HG03060 (cell line): ENCODE results near the gene ZBTB48.

ENCODE experiments used
- ATAC-seq: cut with Tn5 transposase; IDR thresholded peaks from one replicate; pipeline ENCODE4 v1.9.1; 2021; ENCODE audit warnings: low read depth, moderate number of reproducible peaks; ENCODE audit not compliant: unreplicated experiment

The ZBTB48 gene

DNA sequence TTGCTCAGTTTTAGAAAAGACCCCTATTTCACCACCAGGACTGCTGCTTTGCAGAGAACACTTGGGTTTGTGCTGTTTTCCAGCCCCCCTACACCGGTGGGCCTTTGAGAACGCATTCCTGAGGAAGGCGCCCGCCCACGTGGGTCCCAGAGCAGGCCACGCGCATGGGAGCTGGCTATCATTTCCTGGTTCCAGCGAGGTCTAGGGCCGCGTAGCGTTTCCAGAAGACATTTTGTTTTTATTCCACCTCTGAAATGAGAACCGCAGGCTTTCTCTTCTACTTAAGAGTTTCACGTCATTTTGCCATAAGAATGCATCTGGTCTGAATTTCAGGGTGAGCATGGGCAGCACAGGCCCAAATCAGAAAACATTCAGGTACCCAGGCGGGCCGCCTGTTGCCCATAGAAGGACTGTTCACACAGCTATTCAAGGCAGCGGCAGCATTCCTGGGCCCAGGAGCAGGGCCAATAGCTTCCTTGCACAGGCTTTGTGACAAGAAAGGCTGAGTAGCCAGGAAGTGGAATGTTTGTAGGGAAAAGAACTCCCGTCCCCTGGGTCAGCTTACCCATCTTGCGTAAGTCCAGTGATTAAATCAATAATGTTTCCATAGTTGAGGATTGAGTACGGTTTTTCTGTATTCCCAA is 24.2 kb downstream of the ZBTB48 start:
- no peak for ATAC-seq

DNA sequence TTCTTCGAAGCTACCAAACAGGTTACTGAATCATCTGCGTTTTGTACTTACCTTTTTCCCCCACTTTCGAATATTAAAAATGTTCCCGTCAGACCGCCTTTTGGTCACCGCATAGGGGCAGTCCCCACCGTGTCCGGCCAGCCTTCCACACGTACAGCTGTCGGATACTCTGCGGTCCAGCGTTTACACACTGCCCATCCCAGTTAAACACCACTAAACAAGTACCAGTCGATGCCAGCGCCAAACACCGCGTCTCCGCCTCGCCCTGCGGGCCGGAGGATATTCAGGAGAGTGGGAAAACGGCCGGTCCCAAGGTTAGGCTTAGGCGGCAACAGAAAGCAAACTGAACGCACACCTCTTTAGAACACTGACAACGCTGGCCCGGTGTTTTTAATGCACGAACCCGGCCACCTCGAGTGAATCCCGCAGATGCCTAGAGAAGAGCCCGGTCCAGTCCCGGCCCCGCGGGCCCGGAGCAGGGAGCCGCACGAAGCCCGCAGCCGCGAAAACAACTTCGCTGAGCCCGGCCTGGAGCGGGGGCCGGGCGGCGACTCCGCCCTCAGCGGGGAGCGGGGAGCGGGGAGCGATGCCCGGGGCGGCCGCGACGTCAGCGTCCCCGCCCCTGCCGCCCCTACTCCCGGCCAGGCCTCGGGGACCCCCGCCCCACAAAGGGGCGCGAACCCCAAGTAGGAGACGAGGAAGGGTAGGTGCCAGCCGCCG is 33.0 kb downstream of the ZBTB48 start:
- ATAC-seq: peak; percentile 1

DNA sequence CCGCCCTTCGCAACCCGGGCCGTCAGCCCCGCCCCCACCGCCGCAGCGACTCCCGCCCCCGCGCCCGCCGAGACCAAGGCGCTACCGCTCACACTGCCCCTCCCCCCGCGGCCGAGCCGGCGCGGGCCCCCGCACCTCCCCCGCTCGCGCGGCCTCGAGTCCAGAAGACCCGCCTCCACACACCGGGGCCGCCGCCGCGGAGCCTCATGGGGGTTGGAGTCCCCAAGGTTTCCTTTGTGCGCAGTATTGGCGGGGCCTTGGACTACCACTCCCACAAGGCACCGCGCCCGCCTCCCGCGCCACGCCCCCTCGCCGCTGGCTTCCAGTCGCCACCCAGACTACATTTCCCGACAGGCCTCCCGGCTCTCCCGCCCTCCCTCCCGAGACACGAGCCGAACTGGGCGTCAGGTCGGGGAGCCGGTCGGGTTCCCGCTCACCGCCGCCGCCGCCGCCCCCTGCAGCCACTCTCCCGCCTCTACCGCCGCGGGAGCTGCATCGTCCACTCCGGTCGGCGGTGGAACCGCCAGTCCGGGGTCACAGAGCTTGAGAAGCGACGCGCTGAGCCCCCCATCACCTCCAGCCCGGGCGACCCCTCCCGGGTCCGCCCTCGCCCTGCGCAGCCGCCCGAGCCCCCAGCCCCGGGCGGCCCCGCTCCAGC is 33.7 kb downstream of the ZBTB48 start, which contains the start of gene PHF13:
PHF13 (plus strand) TSS at position 371 of the 658 bp plus-strand sequence. CDS start 336 bp downstream, outside the sequence.
- peak; percentile 80 for ATAC-seq

DNA sequence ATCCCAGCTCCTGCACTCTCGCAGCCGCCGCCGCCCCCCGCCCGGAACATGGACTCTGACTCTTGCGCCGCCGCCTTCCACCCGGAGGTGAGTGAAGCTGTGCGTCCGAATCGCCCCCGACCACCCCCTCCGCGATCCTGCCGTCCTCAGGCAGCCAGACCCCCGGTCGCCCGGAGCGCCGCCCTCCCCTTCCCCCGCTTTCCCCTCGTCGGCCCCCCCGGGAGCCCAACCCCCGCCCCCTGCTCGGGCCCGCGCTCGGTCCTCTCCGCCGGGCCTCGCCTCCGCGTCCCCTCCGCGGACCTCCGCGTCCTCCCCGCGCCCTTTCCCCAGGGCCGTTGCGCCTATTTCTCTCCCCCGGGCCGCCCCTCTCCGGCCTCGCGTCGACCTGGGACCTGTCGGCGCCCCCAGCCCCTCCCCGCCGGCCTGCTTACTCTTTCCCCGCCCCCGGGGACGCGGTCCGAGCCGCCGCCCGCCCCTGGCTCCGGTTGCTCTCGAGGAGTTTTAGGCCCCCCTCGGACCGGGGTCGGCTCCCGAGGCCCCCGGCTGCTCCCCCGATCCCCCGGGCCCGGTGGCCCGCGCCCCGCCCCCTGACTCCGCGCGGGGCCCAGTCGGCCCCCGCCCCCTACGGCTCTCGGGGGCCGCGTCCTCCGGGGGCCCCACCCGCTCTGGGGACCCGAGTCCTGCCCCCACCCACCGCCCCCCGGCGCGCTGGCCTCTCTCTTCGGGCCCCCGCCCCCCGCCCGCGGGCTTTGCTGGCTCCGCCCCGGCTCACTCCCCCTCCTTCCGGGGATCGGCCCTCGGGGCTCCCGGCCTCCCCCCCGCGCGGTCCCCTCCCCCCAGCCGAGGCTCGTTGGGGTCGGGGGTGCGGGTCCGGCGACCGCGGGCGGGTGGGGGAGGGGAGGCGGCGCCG is 34.5 kb downstream of the ZBTB48 start:
- ATAC-seq: no peak

DNA sequence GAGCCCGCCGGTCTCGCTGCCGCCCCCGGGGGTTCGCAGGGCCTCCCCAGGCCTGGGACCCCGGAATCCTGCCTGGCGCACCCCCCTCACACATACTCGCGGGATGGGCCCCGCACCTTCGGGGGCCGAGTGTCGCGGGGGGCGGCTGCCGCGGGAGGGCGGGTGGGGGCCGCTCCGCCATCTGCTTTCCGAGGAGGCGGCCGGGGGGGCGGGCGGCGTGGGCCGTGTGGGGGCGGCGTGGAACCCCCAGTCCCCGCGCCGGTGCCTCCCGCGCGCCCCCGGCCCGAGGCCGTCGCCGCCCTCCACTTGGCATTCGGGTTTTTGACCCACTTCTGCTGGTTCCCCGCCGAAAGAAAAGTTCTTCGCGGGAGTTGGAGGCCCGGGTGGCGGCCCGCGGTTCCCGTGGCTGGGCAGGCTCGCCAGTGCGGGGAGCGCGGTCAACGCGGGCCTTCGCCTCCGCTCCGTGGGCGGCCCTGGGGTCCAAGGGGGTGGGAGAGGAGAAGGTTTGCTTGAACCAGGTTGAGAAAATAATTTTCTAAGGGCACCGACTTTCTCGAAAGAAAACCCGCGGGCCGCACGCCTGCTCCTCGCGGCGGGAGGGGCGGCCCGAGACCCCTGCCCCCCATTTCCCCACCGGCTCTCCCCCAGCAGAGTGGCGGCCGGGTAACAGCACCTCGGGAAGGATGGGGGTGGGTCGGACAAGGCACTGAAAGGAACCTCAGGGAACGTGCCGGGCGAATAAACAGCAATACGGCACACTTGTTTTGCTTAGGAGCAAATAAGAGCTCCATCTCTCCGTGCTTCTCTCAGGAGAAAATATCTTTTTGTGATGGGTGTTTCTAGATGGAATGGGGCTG is 35.4 kb downstream of the ZBTB48 start:
- ATAC-seq: no peak

DNA sequence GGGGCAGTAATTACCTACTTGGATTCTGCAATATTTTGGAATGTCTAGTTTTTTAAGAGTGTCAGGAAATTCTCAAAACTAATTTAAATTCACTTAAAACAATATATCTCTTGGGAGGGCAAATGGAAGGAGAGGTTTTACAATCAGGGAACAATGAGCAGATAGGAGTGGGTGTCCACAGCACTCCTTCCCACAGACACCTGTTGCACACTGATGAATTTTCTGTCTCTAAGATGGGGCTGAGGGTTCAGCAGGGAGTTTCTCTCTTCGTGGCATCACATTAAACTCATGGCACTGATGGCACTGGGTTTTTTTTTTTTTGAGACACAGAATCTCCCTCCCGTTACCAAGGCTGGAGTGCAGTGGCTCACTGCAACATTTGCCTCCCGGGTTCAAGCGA is 39.3 kb downstream of the ZBTB48 start:
- no peak for ATAC-seq

DNA sequence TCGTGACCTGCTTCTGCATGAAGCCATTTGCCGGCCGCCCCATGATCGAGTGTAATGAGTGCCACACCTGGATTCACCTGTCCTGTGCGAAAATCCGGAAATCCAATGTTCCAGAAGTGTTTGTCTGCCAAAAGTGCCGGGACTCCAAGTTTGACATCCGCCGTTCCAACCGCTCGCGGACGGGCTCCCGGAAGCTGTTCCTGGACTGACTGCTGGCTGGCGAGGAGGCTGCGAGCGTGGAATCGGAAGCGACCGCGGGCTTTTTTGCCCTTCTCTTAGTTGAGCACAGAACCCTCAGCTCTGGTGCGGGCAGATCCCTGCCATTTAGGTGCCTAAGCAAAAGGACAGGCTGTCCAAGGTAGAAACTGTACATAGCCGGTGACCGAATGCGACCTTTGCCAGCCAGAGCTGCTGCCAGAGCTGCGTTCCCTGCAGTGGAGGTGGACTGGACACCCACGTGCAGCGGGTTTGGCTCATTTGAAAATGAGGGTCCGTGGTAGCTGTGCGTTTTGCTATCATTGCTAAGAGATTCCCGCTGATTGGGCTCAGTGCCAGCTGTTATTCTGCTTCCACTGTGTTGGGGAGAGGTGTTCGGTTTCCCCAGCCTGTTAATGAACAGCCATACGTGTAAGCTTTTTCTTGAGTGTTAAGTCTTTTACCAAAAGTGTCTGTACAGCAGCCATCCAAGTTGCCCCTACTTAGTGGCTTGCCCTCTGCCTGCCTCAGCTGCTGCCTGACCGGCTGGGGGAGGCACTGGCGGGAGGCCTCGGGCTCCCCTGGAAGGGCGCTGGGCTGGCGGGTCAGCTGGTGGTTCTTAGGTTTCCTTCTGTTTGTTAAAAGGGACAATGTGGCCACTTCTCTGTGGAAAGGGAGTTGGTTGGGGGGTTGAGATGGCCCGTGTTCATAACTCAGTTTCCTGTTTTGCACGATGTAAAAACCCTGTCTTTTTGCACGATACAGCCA is 41.9 kb downstream of the ZBTB48 start:
- no peak for ATAC-seq

DNA sequence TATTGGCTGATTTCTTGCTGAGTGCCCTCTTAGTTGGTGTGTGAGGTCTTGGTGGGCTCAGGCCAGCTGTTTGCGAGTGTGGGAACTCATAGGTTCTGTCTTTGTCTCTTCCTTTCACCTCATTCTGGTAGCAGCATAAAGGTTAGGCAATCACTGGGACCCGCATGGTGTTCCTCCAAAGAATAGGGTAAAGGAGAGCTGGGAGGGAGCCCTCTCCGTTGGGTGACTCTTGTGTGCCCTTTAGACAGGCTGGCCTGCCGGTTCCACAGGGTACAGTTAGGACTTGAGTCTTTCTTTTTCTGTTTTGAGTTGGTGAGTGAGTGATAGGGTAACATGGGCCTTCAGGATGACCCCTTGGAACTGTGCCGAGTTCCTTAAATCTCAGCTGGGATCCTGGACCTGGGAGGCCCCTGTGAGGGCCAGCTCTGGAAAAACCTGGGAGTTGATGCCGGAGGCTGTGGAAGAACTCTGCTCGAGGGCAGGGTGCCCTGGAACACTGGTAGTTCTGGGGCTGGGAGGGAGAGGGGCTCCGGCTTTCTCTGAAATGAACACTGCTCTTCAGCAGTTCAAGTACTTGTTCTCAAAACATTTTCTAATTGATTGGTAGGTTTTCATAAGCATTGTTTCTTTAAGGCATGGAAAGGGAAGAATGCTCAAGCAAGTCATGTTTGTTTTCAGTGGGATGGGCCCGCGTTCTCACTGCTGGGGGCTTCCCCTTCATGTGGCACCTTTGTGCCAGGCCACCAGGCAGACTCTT is 42.8 kb downstream of the ZBTB48 start:
- ATAC-seq: no peak

DNA sequence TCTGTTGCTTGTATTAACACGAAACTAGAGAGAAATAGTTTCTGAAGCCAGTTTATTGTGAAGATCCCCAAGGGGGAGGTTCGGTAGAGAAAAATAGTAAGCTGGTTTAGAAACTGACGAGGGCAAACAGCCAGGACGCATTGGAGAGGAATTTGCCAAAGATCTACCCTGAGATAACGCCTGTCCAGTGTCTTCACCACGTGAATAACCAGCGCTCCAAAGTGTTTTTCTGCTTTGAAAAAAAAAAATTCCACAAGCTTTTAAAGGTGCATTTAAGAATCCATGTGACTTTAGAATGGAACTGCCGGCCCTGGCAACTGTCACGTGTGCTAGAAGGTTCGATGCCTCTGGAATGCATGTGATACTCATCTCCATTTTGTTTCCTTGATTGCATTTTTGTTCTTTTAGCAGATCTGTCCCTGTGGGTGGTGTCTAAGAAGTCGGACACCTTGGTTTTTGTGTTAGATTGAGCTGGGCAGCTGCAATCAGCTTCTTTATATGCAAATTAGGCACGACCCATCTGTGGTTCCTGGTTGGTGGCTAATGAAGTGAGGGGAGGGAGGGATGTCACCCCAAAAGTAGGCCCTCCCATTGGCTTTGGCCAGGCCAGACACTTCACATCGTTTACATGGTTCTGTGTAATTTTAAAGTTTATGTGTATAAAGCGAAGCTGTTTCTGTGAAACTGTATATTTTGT is 43.6 kb downstream of the ZBTB48 start:
- no peak for ATAC-seq

DNA sequence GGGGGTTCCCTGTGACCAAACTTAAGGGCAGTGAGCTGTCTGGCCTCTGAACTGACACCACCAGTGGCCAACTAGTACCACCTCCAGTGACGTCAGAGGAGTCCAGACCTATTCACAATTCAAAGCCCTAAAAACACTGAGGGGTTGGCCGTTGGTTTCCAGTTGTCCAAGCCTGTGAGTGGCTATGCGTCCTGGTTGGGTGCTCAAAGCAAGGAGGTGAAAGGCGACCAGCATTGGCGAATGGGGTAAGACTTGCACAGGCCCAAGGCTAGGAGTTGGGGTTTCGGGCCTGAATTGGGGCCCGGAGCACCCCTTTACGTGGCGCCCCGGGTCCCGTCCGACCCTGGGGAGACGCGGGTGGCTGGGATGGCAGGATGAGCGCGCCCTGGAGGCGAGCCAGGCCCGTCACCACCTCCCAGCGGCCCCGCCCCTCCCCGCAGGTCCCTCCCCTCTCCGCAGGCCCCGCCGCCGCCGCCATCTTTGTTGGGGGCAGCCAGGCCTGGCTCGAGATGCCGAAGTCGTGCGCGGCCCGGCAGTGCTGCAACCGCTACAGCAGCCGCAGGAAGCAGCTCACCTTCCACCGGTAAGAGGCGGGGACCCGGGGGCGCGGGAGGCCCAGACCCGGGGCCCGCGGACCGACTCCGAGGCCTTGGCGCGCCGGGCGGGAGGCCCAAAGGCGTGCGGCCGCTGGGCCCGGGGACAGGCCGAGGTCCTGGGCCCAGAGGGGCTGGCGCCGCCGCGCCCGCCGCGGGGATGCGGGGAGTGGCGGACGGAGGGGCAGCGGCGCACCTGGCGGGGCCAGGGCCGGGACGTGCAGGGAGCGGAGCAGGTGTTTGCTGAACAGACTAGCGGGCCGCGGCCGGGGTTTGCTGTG is 45.2 kb downstream of the ZBTB48 start, which contains the start of gene THAP3:
THAP3 (plus strand) TSS at position 159 of the 874 bp plus-strand sequence; CDS start at position 510, 351 bp downstream.
- no peak for ATAC-seq

DNA sequence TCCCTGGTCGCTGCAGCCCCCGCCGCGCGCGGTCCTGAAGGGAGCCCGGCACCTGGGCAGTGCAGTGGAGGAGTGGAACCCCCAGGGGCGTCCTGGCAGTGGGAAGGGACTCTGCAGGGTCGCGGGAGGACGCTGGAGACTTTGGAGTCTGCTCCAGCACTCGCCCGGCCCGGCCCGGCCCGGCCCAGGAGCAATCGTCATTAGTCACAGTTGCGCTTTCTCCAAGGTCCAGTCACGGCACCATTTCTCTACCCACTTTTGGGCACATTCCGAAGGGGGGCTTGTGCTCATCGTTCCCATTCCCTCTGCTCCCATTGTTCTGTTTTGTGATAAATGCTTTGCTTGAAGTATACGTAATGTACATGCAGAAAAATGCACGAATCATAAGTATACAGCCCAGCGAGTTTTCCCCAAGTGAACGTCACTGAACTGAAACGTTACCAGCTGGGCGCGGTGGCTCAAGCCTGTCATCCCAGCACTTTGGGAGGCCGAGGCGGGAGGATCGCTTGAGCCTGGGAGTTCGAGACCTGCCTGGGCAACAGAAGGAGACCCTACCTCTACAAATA is 45.9 kb downstream of the ZBTB48 start:
- ATAC-seq: no peak

DNA sequence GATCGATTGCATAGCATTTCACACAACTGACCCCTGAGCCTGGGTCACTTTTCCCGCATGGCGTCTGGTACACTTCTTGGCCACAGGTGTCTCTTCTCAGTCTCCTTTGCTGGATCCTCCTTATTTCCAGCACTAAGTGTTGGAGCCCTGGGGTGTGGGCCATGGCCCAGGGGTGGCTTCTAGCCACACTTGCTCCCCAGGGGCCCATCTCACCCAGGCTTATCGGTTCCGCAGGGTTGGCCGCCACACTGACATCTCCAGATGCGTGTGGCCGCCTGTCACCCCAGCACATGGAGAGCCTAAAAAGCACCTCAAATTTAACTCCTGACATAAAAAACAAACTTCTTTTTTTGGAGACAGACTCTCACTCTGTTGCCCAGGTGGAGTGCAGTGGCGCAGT is 47.2 kb downstream of the ZBTB48 start:
- no peak for ATAC-seq

DNA sequence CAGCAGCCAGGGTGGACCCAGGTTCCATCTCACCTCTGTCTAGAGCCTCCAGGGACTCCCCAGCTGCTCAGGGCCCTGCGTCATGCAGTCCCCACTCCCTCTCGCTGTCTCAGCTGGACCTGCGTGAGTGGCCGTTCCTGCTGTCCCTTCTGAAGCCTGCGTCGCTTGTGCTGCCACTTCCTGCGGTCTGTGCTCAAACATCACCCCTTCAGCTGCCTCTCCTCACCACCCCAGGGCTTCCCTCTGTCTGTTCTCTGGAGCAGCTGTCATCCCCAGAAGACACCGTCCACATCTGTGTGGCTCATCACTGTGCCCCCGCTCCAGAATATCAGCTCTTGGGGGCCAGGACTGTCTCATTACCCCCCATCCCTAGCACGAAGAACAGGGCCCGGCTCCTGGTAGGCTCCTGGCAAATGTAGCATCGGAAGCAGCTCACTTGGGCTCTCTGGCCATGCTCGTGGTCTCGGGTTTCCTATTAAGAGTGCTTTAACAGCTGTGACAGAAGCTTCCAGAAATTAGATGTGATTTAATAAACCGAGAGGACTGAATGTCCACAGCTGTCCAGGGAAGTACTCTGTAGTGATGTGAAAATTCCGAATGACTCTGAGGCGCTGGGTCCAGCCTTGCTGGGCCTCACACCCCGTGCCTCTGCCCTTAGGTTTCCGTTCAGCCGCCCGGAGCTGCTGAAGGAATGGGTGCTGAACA is 48.2 kb downstream of the ZBTB48 start:
- ATAC-seq: no peak

DNA sequence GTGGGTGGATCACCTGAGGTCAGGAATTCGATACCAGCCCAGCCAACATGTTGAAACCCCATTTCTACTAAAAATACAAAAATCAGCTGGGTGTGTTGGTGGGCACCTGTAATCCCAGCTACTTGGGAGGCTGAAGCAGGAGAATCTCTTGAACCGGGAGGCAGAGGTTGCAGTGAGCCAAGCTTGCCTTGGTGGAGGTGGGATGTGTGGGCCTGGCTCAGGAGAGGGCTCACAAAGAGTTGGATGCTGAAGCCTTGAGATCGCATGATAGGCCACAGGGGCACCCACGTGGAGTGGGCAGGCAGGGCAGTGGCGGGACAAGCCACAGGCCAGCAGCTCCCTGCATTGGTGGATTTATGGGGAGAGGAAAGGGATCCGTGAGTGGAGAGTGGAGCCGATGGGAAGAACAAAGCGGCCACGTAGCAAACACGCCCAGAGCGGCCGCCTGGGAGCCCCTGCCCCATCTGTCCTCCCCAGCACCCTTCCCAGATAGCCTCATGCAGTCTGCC is 49.2 kb downstream of the ZBTB48 start:
- ATAC-seq: no peak

DNA sequence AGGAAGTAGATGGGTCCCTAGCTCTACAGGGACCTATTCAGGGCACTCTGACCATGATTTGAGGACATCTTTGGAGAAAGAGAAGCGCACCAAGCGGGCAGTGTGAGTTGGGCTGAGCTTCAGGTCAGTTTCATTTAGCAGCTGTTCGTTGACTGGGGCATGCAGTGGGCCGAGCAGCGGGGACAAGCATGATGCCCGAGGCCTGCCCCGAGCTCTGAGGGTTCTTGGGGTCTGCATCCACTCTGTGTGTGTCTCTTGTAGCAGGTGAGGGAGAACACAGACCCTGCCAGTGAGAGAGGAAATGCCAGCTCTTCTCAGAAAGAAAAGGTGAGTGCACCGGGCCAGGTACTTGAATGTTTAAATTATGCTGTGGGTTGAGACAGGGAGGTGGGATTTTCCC is 50.2 kb downstream of the ZBTB48 start:
- no peak for ATAC-seq
